Stimulated activated naive B cell treated with anti-CD40 and anti-IgM and Interleukin-4, amounts not matched to agents 10 μg/mL and 1 μg/mL and 100 μg/mL, for 72 hours (primary cell): ENCODE measurements around the gene VAMP5.
"Not testable (repeated sequence)": the region's sequence is repeated elsewhere in the genome, so short reads cannot be mapped to it uniquely, and the experiment has no call there.

Experiments
- ATAC-seq, 2 donors: fragments of 150-1000 bp; cut with Tn5 transposase; replicated peaks; 2 replicates each; pipeline ENCODE4 v1.10.0; 2021; ENCODE audit warnings: moderate library complexity in 1 of 2
- DNase-seq: peaks from one replicate; pipeline ENCODE4 v3.0.0; 2021
- H3K27ac Mint-ChIP-seq: one replicate; pipeline ENCODE4 v1.8.0; 2022; ENCODE audit warnings: mild to moderate bottlenecking, mixed read lengths
- H3K27me3 Mint-ChIP-seq, 2 donors: one replicate each; pipeline ENCODE4 v1.8.0; 2022; ENCODE audit warnings: mixed read lengths in 2 of 2
- H3K36me3 Mint-ChIP-seq, 2 donors: one replicate each; pipeline ENCODE4 v1.8.0; 2022; ENCODE audit warnings: mixed read lengths in 2 of 2, mild to moderate bottlenecking in 1 of 2
- H3K4me1 Mint-ChIP-seq, 2 donors: one replicate each; pipeline ENCODE4 v1.8.0; 2022; ENCODE audit warnings: mixed read lengths in 2 of 2, mild to moderate bottlenecking in 1 of 2
- H3K4me3 Mint-ChIP-seq, 2 donors: one replicate each; pipeline ENCODE4 v1.8.0; 2022; ENCODE audit warnings: mild to moderate bottlenecking in 2 of 2, mixed read lengths in 2 of 2, moderate library complexity in 1 of 2
- H3K9me3 Mint-ChIP-seq, 2 donors: one replicate each; pipeline ENCODE4 v1.8.0; 2022; ENCODE audit warnings: mixed read lengths in 2 of 2, mild to moderate bottlenecking in 1 of 2

VAMP5 gene

DNA sequence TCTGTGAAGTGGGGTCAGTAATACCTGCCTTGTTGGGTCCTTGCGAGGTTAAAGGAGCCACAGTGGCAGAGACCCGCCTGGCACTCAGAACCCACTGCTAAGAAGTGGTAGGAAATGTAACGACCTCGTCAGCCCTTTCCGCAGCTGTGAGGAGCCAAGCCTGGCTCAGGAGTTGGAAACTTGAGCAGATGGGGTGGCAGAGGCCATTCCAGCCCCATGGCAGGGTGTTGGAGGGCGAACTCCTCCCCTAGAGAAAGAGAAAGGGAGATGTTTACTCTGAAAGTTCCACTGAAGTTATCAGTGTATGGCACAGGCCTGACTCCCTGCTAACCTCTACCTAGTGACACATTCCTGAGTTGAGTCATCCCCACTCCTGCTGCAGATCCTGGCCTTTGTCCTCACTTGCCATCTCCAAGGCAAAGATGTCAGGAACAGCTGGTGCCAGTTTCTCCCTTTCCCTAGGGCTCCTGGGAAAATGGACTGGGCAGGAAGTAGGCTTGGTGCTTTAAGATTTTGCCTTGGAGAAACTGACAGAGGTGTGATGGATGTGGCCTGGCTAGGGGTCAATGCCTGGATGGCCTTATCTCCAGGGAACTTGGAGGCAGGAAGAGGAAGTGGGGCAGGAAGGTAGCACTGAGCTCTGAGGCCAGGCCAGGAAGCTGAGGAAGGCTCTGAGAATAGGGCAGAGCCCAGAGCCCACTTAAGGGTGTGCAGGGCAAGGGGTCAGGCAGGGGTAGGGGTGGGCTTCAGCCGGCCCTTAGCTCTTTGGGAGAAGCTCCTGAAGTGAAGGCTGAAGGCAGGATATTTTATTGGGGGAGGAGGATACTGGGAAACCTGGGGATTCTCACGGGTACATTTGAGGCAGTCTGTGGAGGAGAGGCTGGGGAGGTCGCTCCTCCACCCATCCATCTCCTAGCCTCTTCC, 888 bp downstream of the VAMP5 start:
- ATAC-seq (peak; percentile 74 to 76), DNase-seq (no peak)
- H3K27ac Mint-ChIP-seq = peak overlapping the region; percentile 85
- H3K36me3 Mint-ChIP-seq = peaks cover 19 to 30% of the 10 kb centered on the region in 2 donors
- peak overlapping the region; percentile 85 for H3K4me3 Mint-ChIP-seq
- H3K9me3 Mint-ChIP-seq = no peaks in the 10 kb centered on the region
- no peaks in the 10 kb centered on the region for H3K27me3 Mint-ChIP-seq
- peaks cover 42 to 69% of the 10 kb centered on the region in 2 donors for H3K4me1 Mint-ChIP-seq

DNA sequence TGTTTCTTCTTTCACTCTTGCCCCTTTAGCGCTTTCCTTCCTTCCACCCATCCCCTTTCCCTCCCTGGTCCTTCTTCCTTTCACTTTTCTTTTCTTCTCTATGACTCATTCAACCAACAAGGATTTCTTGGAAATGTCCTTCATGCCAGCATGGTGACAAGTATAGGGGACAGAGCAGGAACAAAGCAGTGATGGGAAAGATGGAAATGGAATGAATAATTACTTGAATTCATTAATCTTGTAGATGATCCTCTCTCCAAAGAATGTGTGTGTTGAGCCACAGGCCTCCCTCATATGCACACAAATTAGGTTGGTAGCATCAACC, 1.5 kb downstream of the VAMP5 start:
- peaks cover 42 to 66% of the 10 kb centered on the region in 2 donors for H3K4me1 Mint-ChIP-seq

DNA sequence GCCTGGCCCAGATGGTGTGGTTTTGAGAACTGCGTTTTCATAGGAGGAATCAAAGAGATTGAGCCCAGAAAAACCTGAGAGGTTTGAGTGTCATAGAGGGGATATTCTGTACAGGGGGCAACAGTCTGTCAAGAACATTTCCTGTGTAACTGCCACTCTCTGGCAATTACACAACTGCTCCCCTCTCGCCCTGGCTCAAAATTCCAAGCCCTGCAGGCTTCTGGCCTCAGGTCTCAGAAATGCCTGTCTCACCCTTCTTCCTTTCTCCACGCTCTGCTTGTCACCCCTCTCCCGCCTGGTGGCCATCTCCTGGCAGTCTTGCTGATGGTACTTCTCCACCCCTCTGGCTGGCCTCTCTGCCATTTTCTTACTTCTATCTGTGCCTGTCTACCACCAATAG, 4.0 kb downstream of the VAMP5 start:
- peaks cover 4 to 8% of the 10 kb centered on the region in 2 donors for H3K36me3 Mint-ChIP-seq
- no peaks in the 10 kb centered on the region for H3K9me3 Mint-ChIP-seq
- H3K27ac Mint-ChIP-seq = no peak overlapping the region
- H3K27me3 Mint-ChIP-seq = no peaks in the 10 kb centered on the region
- peaks cover 34 to 48% of the 10 kb centered on the region in 2 donors for H3K4me1 Mint-ChIP-seq
- no peak for DNase-seq
- no peak for ATAC-seq
- no peak overlapping the region for H3K4me3 Mint-ChIP-seq

More for the DNA sequence above, 1.5 kb downstream of the VAMP5 start:
- no peak for DNase-seq
- H3K36me3 Mint-ChIP-seq = peaks cover 16 to 26% of the 10 kb centered on the region in 2 donors
- no peak for ATAC-seq
- H3K27me3 Mint-ChIP-seq = no peaks in the 10 kb centered on the region
- H3K27ac Mint-ChIP-seq = peak overlapping the region; percentile 85
- H3K4me3 Mint-ChIP-seq = peak overlapping the region; percentile 85
- H3K9me3 Mint-ChIP-seq = no peaks in the 10 kb centered on the region

DNA sequence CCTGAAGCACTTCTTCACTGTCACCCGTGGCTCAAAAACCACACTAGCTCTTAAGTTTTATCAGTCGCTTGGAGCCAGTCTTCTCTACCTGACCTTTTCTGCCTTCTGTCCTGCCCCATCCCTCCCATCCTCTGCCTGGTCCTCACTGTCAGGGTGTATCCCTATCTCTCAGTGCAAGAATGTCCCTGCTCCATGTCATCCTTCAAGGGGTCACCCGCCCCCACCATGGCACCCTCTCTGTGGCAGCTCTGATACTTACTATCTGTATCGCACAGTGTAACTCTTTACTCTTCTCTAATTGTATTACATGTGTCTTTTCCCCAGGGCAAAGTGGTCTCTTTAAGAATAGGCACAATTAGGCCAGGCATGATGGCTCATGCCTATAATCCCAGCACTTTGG, 4.4 kb downstream of the VAMP5 start:
- DNase-seq (no peak), ATAC-seq (no peak)
- H3K4me1 Mint-ChIP-seq = peaks cover 32 to 44% of the 10 kb centered on the region in 2 donors
- peaks cover 3 to 4% of the 10 kb centered on the region in 2 donors for H3K36me3 Mint-ChIP-seq
- H3K27ac Mint-ChIP-seq = no peak overlapping the region
- H3K9me3 Mint-ChIP-seq = no peaks in the 10 kb centered on the region
- H3K27me3 Mint-ChIP-seq = no peaks in the 10 kb centered on the region
- H3K4me3 Mint-ChIP-seq = no peak overlapping the region

DNA sequence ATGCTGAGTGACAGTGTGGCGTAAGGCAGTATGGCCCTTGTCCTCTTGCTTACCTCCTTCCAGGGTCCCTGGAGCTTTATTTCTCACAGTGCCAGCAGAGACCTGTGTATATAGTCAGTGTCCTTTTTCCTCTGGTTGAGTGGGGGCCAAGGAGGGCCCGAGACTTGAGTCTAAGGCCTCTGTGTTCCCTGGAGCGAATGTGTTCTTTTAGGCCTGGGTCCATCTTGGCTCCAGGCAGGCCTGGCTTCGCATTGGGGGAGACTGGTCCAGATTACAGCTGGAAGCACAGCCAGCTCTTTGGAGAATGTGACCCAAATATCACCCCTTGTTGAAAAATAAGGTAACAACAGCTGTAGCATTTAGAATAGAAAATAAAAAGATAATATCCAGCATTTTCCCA, 5.0 kb downstream of the VAMP5 start:
- Mint-ChIP-seq H3K9me3 (no peaks in the 10 kb centered on the region), H3K4me1 (peaks cover 32 to 43% of the 10 kb centered on the region in 2 donors), H3K36me3 (peaks cover 3 to 4% of the 10 kb centered on the region in 2 donors), H3K4me3 (no peak overlapping the region), H3K27me3 (no peaks in the 10 kb centered on the region), H3K27ac (no peak overlapping the region)
- ATAC-seq (no peak), DNase-seq (no peak)

DNA sequence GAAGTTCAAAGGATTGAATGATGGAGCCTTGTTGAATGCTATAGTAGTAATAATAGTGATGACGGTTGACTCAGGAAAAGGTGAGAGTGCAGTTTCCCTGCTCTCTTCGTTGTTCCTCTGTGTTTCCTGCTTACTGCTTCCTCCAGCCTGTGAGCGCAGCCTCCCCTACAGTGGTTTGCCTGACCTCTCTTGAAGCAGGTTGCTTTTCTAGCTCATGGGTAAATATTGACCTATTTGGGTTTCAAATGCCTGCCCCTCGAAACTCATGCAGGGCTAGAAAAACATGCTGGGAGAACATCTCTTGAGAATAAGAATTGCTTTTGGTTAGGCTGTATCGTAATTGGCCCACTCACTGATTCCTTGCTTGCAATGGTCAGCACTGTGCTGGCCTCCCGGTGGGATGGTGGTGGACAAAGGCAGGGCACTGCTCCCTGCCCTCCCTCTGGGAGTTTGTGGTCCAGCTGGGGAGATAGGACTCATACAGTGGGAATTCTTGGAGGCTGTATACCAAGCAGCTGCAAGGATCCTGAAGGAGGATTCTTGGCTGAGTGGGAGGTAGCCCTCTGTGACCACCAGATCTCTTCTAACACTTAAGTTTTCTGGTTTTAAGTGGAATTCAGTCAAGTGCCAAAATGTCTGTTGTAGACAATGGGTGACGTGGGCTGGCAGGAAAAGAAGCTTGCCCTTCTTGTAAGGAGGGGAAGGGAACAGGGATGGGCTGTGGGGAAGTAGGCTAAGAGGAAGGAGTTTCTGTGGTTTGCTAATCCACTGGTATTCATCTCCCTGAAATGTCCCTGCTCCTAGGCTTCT, 6.0 kb downstream of the VAMP5 start:
- Mint-ChIP-seq H3K27me3 (no peaks in the 10 kb centered on the region), H3K4me3 (no peak overlapping the region), H3K4me1 (peaks cover 32 to 42% of the 10 kb centered on the region in 2 donors), H3K27ac (no peak overlapping the region), H3K9me3 (no peaks in the 10 kb centered on the region), H3K36me3 (peaks cover 2 to 3% of the 10 kb centered on the region in 2 donors)
- ATAC-seq (no peak), DNase-seq (no peak)

DNA sequence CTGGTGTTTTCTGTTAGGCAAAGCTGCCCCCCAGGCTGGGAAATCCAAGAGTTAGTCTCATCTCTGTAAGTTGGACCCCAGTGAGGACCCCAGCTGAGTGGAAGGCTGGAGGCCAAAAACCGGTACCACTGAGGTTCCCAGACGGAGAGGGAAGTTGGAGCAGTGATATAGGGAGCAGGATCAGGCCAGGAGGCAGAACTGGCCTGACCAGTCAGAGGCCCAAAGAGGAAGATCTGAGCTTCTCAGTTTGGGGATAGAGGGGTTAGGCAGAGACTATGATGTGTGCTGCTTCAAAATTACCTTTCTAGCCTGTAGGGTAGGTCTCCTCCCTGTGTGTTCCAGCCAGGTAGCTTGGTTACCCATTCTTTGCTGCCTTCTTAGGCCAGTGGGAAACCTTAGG, 6.7 kb downstream of the VAMP5 start:
- ATAC-seq = no peak
- Mint-ChIP-seq H3K4me3 (no peak overlapping the region), H3K36me3 (peaks cover 3 to 7% of the 10 kb centered on the region in 2 donors), H3K27ac (peak overlapping the region; percentile 37), H3K27me3 (no peaks in the 10 kb centered on the region), H3K9me3 (no peaks in the 10 kb centered on the region), H3K4me1 (peaks cover 27 to 40% of the 10 kb centered on the region in 2 donors)
- no peak for DNase-seq

DNA sequence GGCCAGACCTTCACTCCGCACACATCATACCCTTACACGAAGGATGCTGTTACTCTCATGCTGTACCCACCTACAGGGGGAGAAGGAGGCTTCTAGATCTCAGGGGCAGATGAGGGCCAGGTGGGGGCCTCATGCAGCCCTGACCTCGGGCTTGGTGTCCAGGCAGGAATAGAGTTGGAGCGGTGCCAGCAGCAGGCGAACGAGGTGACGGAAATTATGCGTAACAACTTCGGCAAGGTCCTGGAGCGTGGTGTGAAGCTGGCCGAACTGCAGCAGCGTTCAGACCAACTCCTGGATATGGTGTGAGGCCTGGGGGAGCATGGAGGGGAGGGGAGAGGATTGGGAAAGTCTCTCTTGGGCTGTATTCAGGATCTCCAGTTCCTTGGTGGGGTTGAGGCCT, 7.3 kb downstream of the VAMP5 start:
- no peaks in the 10 kb centered on the region for H3K27me3 Mint-ChIP-seq
- H3K4me3 Mint-ChIP-seq = no peak overlapping the region
- H3K27ac Mint-ChIP-seq = peak overlapping the region; percentile 71
- DNase-seq (no peak), ATAC-seq (no peak)
- H3K9me3 Mint-ChIP-seq = no peaks in the 10 kb centered on the region
- peaks cover 3 to 7% of the 10 kb centered on the region in 2 donors for H3K36me3 Mint-ChIP-seq
- peaks cover 30 to 41% of the 10 kb centered on the region in 2 donors for H3K4me1 Mint-ChIP-seq

DNA sequence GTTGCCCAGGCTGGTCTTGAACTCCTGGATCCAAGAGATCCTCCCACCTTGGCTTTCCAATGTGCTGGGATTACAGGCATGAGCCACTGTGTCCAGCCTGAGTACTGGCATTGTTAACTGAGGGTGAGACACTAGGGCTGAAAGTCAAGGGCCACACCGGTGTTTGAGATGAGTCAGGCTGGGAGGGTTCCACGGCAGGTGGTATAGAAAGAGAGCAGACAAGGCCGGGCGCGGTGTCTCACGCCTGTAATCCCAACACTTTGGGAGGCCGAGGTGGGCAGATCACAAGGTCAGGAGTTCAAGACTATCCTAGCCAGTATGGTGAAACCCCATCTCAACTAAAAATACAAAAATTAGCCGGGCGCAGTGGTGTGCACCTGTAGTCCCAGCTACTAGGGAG, 8.1 kb downstream of the VAMP5 start:
- not testable (repeated sequence) for H3K4me3 Mint-ChIP-seq, H3K27me3 Mint-ChIP-seq

DNA sequence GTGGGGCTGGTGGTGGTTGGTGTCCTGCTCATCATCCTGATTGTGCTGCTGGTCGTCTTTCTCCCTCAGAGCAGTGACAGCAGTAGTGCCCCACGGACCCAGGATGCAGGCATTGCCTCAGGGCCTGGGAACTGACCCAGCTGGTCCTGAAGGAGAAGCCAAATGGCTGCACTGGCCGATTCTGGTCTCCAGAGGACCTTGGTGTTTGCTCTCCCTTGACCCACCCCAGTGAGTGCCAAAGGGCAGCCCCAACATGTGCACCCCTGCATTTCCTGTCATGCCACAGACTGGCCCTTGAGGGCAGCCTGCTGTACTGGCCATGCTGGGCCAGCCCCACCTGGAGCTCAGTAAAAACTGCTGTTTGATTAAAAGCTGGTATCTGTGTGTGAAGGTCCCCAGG, 8.8 kb downstream of the VAMP5 start:
- Mint-ChIP-seq H3K27me3 (no peaks in the 10 kb centered on the region), H3K27ac (no peak overlapping the region), H3K4me3 (no peak overlapping the region), H3K9me3 (no peaks in the 10 kb centered on the region), H3K4me1 (peaks cover 32 to 39% of the 10 kb centered on the region in 2 donors), H3K36me3 (peaks cover 7 to 9% of the 10 kb centered on the region in 2 donors)
- DNase-seq = no peak
- ATAC-seq = no peak

More for the DNA sequence above, 8.1 kb downstream of the VAMP5 start:
- peaks cover 37 to 46% of the 10 kb centered on the region in 2 donors for H3K4me1 Mint-ChIP-seq
- not testable (repeated sequence) for DNase-seq, H3K36me3 Mint-ChIP-seq, H3K27ac Mint-ChIP-seq, H3K9me3 Mint-ChIP-seq, ATAC-seq

DNA sequence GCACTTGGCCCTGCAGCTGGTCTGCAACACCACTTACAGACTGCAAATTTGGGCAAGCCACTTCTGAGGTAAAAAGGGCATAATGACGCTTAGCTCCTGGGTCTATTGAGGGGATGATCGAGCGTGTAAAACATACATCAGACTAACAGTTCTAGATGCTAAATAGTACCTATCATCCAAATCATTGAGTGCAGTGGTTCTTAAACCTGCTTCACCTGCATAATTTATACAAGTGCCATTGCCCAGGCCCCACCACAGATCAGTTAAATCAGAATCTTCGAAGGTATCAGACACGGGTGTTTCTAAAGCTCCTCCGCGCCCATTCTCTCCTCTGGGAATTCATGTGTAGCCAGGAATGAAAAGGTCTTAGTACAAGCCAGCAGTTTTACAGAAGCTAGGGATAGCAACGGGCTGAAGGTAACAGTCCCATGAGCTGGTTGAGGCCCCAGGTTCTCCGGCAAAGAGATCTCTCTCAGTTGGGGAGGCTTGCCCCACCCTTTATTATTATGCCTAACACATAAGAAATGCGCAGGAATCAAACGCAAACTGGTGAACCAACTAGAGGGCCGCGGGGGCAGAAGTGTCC, 10.6 kb downstream of the VAMP5 start:
- DNase-seq (no peak), ATAC-seq (peak in 1 of 2 donors; percentile 3)
- peaks cover 10 to 13% of the 10 kb centered on the region in 2 donors for H3K36me3 Mint-ChIP-seq
- peak overlapping the region; percentile 99 for H3K27ac Mint-ChIP-seq
- no peaks in the 10 kb centered on the region for H3K9me3 Mint-ChIP-seq
- H3K4me3 Mint-ChIP-seq = peak overlapping the region; percentile 90 to 100
- H3K27me3 Mint-ChIP-seq = no peaks in the 10 kb centered on the region
- H3K4me1 Mint-ChIP-seq = peaks cover 27 to 38% of the 10 kb centered on the region in 2 donors

DNA sequence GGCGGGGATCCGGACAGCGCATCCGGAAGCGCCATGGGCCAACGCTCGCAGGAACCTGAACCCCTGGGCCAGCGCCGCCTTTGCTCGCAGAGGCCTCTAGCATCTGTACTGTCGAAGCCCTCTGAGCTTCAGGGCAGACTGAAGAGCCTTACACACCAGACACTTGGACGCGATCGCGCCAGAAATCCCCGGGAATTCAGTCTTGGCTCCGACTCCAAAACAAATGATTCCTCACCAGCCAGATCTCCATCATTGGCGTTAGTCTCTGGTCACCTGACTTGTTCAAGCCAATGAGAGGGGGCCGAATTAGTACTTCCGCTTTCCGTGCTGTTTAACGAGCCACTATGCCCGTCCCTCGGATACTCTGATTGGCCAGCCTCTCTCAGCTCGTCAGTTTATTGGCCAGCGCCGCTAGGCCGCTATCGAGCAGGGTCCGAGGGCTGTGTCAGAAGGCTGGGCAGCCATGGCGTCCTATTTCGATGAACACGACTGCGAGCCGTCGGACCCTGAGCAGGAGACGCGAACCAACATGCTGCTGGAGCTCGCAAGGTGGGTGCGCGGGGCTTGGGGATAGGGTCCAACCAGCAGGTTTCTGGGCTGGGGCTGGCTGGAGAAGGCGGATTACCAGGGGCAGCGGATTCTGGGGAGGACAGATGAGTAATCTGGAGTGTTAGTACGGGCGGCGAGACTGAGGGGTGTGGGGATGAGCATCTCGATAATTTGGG, 11.2 kb downstream of the VAMP5 start, which contains the start of gene RNF181:
Gene RNF181, plus strand, starts transcription at position 445 of the 725 bp plus-strand sequence. Its CDS starts 19 bp downstream, at position 464.
- Mint-ChIP-seq H3K4me3 (peak within 1 kb of the TSS; percentile 90 to 100), H3K36me3 (peaks cover 10 to 13% of the 10 kb centered on the region in 2 donors), H3K4me1 (peaks cover 30 to 45% of the 10 kb centered on the region in 2 donors), H3K9me3 (no peaks in the 10 kb centered on the region), H3K27me3 (no peaks in the 10 kb centered on the region), H3K27ac (peak within 1 kb of the TSS; percentile 99)
- peak; percentile 92 for DNase-seq
- peak; percentile 99 to 100 for ATAC-seq

DNA sequence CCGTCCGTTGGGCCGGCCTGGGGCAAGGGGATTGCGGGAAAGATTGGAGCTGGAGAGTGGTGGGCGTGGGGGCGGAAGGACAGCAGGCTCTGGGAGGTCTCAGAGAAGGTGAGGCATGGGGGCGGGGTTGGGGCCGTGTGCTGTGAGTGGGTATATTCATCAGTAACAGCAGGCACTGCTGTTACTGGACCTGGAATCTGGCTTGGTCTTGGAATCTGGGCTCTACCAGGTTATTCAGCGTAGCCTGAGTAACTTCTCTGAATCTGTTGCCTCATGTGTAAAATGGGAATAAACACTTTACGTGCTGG, 11.7 kb downstream of the VAMP5 start:
- DNase-seq = no peak
- peak; percentile 15 to 25 for ATAC-seq
- Mint-ChIP-seq H3K4me1 (peaks cover 29 to 50% of the 10 kb centered on the region in 2 donors), H3K4me3 (peak overlapping the region; percentile 90 to 100), H3K9me3 (no peaks in the 10 kb centered on the region), H3K27ac (peak overlapping the region; percentile 99), H3K36me3 (peaks cover 10 to 13% of the 10 kb centered on the region in 2 donors), H3K27me3 (no peaks in the 10 kb centered on the region)
